ENCODE measurements around the gene ENO3. TPM values are rescaled to one million over a fixed set of nuclear protein-coding genes. Genes with fewer than 3 reads are reported as not detected.
A peak's percentile ranks its signal among the peaks of the same experiment; 100 is the strongest.

Gene ENO3

DNA sequence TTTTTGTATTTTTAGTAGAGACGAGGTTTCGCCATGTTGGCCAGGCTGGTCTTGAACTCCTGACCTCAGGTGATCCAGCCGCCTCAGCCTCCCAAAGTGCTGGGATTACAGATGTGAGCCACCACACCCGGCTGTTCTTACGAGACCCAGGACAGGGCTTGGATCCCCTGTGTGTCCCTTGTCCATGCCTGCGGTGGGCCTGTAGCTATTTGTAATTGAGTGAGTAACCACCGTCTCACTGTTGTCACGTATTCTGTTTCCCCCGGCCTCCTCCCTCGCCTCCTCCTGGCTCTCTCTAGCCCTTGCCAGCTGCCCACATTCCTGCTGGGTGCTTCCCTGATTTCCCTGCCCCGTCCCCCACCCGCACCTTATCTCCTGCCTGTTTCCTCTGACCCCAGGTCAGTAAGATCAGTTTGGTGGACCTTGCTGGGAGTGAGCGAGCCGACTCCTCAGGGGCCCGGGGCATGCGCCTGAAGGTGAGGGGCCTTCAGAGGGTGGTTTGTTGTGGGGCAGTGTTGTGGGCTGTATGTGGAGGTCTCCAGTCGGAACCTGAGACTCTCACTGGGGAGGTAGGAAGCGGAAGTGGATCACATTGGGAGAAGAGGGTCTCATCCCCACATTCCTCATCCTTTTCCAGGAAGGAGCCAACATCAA lies 52.4 kb downstream of the ENO3 start:
- WGBS, 2 donors (ENCODE audit: extremely low coverage in 2 of 2, insufficient read length in 2 of 2, insufficient replicate concordance in 1 of 2), result no CpG with 5 or more reads among the region's 18 CpGs

More for the DNA sequence above, 52.4 kb downstream of the ENO3 start:
- Histone ChIP-seq H3K27me3 (ENCODE audit: control insufficient read depth in 3 of 3, insufficient read depth in 3 of 3, low read depth in 1 of 3, low read length in 3 of 3) (no peaks in the 10 kb centered on the region), H3K4me1 (ENCODE audit: control insufficient read depth in 2 of 2, insufficient read depth in 1 of 2, low read depth in 1 of 2, low read length in 2 of 2) (peaks cover 4 to 14% of the 10 kb centered on the region in 2 donors), H4K91ac (ENCODE audit: low read depth, low read length, poor library complexity) (no peak overlapping the region), H3K9me3 (replicated peaks in 1 of 2; ENCODE audit: control insufficient read depth in 2 of 2, insufficient read depth in 1 of 2, low read depth in 1 of 2, low read length in 2 of 2) (no peaks in the 10 kb centered on the region), H3K4me3 (ENCODE audit: low read length in 2 of 2) (no peak overlapping the region), H2BK12ac (ENCODE audit: low read length) (no peak overlapping the region), H3K4me2 (ENCODE audit: insufficient read depth, low read length, poor library complexity, severe bottlenecking) (no peak overlapping the region), H3K27ac (replicated peaks; ENCODE audit: low read length) (no peak overlapping the region), H3K9ac (ENCODE audit: low read depth, low read length, poor library complexity) (peak overlapping the region; percentile 34), H3K14ac (ENCODE audit: low read length) (no peak overlapping the region), H2BK5ac (ENCODE audit: low read length) (no peak overlapping the region), H3K4ac (ENCODE audit: low read length) (no peak overlapping the region), H4K8ac (ENCODE audit: low read depth, low read length) (no peak overlapping the region), H3K36me3 (replicated peaks in 1 of 2; ENCODE audit: control insufficient read depth in 2 of 2, insufficient read depth in 2 of 2, low read length in 2 of 2) (peaks cover 52 to 80% of the 10 kb centered on the region in 2 donors), H3K18ac (ENCODE audit: low read length) (no peak overlapping the region), H2BK120ac (ENCODE audit: low read depth, low read length) (no peak overlapping the region), H2AK5ac (ENCODE audit: low read depth, low read length) (no peak overlapping the region), H2AFZ (ENCODE audit: low read length) (no peak overlapping the region), H3K23ac (ENCODE audit: low read depth, low read length, poor library complexity) (no peak overlapping the region), H2BK15ac (ENCODE audit: low read length) (no peak overlapping the region), H3K79me1 (ENCODE audit: low read depth, low read length) (peaks cover 11% of the 10 kb centered on the region)
- DNase-seq (ENCODE audit: low spot score), result no peak

Small RNA genes within 50 kb of the gene (small RNA-seq; reads per million reads assigned to genes)
- gene MIR6864 (ENCODE audit: insufficient read depth) (not detected), gene MIR6865 (ENCODE audit: insufficient read depth) (not detected)

Measured in neuronal stem cell (in vitro differentiated cells).